OCI-LY7 (cell line): ENCODE measurements around the gene RMP24.

Experiments
- CTCF ChIP-seq: fragments of 200-600 bp; sonication (generic); conservative IDR thresholded peaks from 2 replicates; pipeline ENCODE4 v1.5.1; 2014; ENCODE audit warnings: mild to moderate bottlenecking, antibody characterized with exemption, low read length, moderate library complexity, mixed read lengths
- EZH2phosphoT487 ChIP-seq: fragments of 200-600 bp; sonication (generic); IDR thresholded peaks from 2 replicates; pipeline ENCODE4 v1.6.1; 2018; ENCODE audit warnings: low read depth, borderline replicate concordance, mild to moderate bottlenecking, mixed run types, antibody characterized with exemption, low read length, moderate library complexity, mixed read lengths

GRCh38 chr18:35956226-35956625 is 16.3 kb upstream of the RMP24 start:
- TF ChIP-seq CTCF (no peak), EZH2phosphoT487 (no peak)
